Measurements from ENCODE around the gene PLA2G2D.

- TF ChIP-seq CTCF (IDR thresholded peaks at IDR 0.05; ENCODE audit: insufficient read depth, low read length, poor library complexity, severe bottlenecking): no peak
- TF ChIP-seq EZH2phosphoT487 (conservative IDR thresholded peaks at IDR 0.05; ENCODE audit: low read length): no peak
These were observed at the start of gene PLA2G2D for GRCh38 chr1:20119347-20119746.

Data from SU-DHL-6 (cell line).